Pancreas (tissue), 10 donors: ENCODE measurements around the gene DPPA4. TPM values are rescaled to one million over a fixed set of nuclear protein-coding genes. Genes with fewer than 3 reads are reported as not detected.

Source experiments
- ATAC-seq, 4 donors: fragments of 200-7000 bp; cut with Tn5 transposase; one replicate each; pipeline versions ENCODE4 v1.8.0 to v1.9.1; 2020; ENCODE audit warnings: mild to moderate bottlenecking in 4 of 4, moderate library complexity in 4 of 4
- DNase-seq, 6 donors: peaks; one replicate each; pipeline ENCODE4 v3.0.0-alpha.2; 2020
- FAIRE-seq: peaks from 2 replicates; lab custom pipeline; 2012; peaks lifted over from hg19 to GRCh38; lab: Jason Lieb, UNC
- H3K27ac ChIP-seq, 4 donors: fragments of 200-600 bp; sonication (generic); 1 replicate in 3 of 4; 2 replicates in 1 of 4; pipeline versions ENCODE4 v1.5.0 to v1.8.0; 2020
- H3K27me3 ChIP-seq, 4 donors: fragments of 200-600 bp; one replicate each; pipeline ENCODE4 v1.8.0; 2021
- H3K36me3 ChIP-seq, 3 donors: fragments of 200-600 bp; sonication (generic) in 1 of 3; one replicate each; pipeline versions ENCODE4 v1.5.0 to v1.8.0; 2020 to 2021
- H3K4me1 ChIP-seq, 3 donors: fragments of 200-600 bp; one replicate each; pipeline ENCODE4 v1.8.0; 2021
- H3K4me3 ChIP-seq, 4 donors: fragments of 200-600 bp; sonication (generic) in 2 of 4; one replicate each; pipeline versions ENCODE4 v1.5.0 to v1.8.0; 2020 to 2021
- H3K9me3 ChIP-seq, 4 donors: fragments of 200-600 bp; one replicate each; pipeline ENCODE4 v1.8.0; 2021
- CTCF ChIP-seq, 4 donors: fragments of 200-600 bp; sonication (generic) in 3 of 4; IDR thresholded peaks; one replicate each; pipeline versions ENCODE4 v1.5.0 to v1.8.0; 2021; ENCODE audit warnings: antibody characterized with exemption in 4 of 4
- WGBS, 2 donors: extraction: QIAGEN DNeasy Blood & Tissue Kit; methylation state at CpG; one replicate each; pipeline ENCODE4 v1.1.7; 2013; 5-methylcytosine and 5-hydroxymethylcytosine counted together
- intact Hi-C, 3 donors: fragments of 100-400 bp; cut with DNase I; formaldehyde crosslinking; loops; one replicate each; pipeline versions ENCODE4 v1.11.1 to v1.14.2; 2022
- polyA plus RNA-seq, 2 donors: library from polyadenylated mRNA; stranded (reverse); fragments of 200-250 nt; gene quantifications; one replicate each; pipeline ENCODE4 v1.2.3, GENCODE V29; 2013
- total RNA-seq, 6 donors: library from RNA; stranded (reverse); fragmentation: NEBNext Ultra II Directional in 4 of 6; extraction: Animal tissue kit (Norgen Biotek cat#: 25700) in 4 of 6; gene quantifications; one replicate each; pipeline versions ENCODE4 v1.2.1 to v1.2.4, GENCODE V29; 2021 to 2023
- donor health status: healthy with polysubstance abuse.
- donor health status: DM: no; HTN: no; CAD: no; lungs with moderate emphysema.
- donor health status: DM: no; HTN: no; CAD: no.
- donor health status: control.
- donor health status: control.
- donor health status: Bipolar disorder and iron deficiency.
- donor health status: DM: yes; HTN: yes; CAD: no.
- donor health status: DM: no; HTN: no; CAD: no.
- donor health status: DM: no; HTN: no; CAD: no.
- donor health status: DM: yes; HTN: yes; CAD: no.

DPPA4 gene
- total and polyA plus RNA-seq, 8 donors = 1.5 TPM; not detected in 7

GRCh38 chr3:109373933-109374332 lies 36.6 kb upstream of the DPPA4 start:
- Histone ChIP-seq H3K27me3 (no peaks in the 10 kb centered on the region), H3K9me3 (no peaks in the 10 kb centered on the region), H3K4me1 (no peaks in the 10 kb centered on the region), H3K4me3 (no peak overlapping the region), H3K27ac (no peak overlapping the region), H3K36me3 (no peaks in the 10 kb centered on the region)
- WGBS, 2 donors = 43 to 71% methylated on average over 2 of the region's 2 CpGs
- intact Hi-C loops = no loop called here
- ATAC-seq (no peak), DNase-seq (no peak), FAIRE-seq (no peak)
- no peak for TF ChIP-seq CTCF (IDR thresholded peaks at IDR 0.05)

- Histone ChIP-seq H3K27ac (no peak overlapping the region), H3K9me3 (no peaks in the 10 kb centered on the region), H3K27me3 (no peaks in the 10 kb centered on the region), H3K4me1 (no peaks in the 10 kb centered on the region), H3K4me3 (no peak overlapping the region), H3K36me3 (no peaks in the 10 kb centered on the region)
- ATAC-seq (no peak), DNase-seq (no peak), FAIRE-seq (no peak)
- no peak for TF ChIP-seq CTCF (IDR thresholded peaks at IDR 0.05)
- intact Hi-C loops = no loop called here
Measured at GRCh38 chr3:109372639-109373038, 35.3 kb upstream of the DPPA4 start.

GRCh38 chr3:109369510-109369909 lies 32.2 kb upstream of the DPPA4 start:
- no peak overlapping the region for H3K27ac ChIP-seq
- intact Hi-C loops = no loop called here
- H3K9me3 ChIP-seq = no peaks in the 10 kb centered on the region
- FAIRE-seq = no peak
- H3K4me1 ChIP-seq = no peaks in the 10 kb centered on the region
- no peaks in the 10 kb centered on the region for H3K27me3 ChIP-seq
- no peak for ATAC-seq
- H3K36me3 ChIP-seq = no peaks in the 10 kb centered on the region
- DNase-seq = no peak
- 52 to 57% methylated on average over 2 of the region's 2 CpGs for WGBS, 2 donors
- H3K4me3 ChIP-seq = no peak overlapping the region
- TF ChIP-seq CTCF (IDR thresholded peaks at IDR 0.05) = no peak

GRCh38 chr3:109364088-109364487 lies 26.7 kb upstream of the DPPA4 start:
- H3K36me3 ChIP-seq = no peaks in the 10 kb centered on the region
- FAIRE-seq = no peak
- no peaks in the 10 kb centered on the region for H3K9me3 ChIP-seq
- H3K4me3 ChIP-seq = no peak overlapping the region
- no peak for TF ChIP-seq CTCF (IDR thresholded peaks at IDR 0.05)
- intact Hi-C loops = no loop called here
- H3K4me1 ChIP-seq = no peaks in the 10 kb centered on the region
- WGBS, 2 donors = 68 to 79% methylated on average over 6 of the region's 6 CpGs
- no peak for DNase-seq
- H3K27ac ChIP-seq = no peak overlapping the region
- no peak for ATAC-seq
- no peaks in the 10 kb centered on the region for H3K27me3 ChIP-seq

GRCh38 chr3:109363634-109364033 lies 26.3 kb upstream of the DPPA4 start:
- no peak for ATAC-seq
- Histone ChIP-seq H3K27ac (no peak overlapping the region), H3K4me1 (no peaks in the 10 kb centered on the region), H3K4me3 (no peak overlapping the region), H3K9me3 (no peaks in the 10 kb centered on the region), H3K36me3 (no peaks in the 10 kb centered on the region), H3K27me3 (no peaks in the 10 kb centered on the region)
- intact Hi-C loops = no loop called here
- TF ChIP-seq CTCF (IDR thresholded peaks at IDR 0.05) = no peak
- FAIRE-seq = no peak
- DNase-seq = no peak
